A673 (cell line): ENCODE results near the gene GOLM1.

Experiments
- CTCF ChIP-seq: fragments of 300-800, 200-600 bp; sonication (generic); conservative IDR thresholded peaks from 2 replicates; pipeline ENCODE4 v1.5.1; 2017; ENCODE audit warnings: low read depth, mild to moderate bottlenecking, antibody characterized with exemption, low read length, moderate library complexity, mixed read lengths
- EZH2 ChIP-seq: fragments of 200-600 bp; sonication (generic); IDR thresholded peaks from 2 replicates; pipeline ENCODE4 v1.6.1; 2017; ENCODE audit warnings: borderline replicate concordance, low read depth, mild to moderate bottlenecking, mixed read lengths, antibody characterized with exemption, low read length; ENCODE audit not compliant: poor library complexity, severe bottlenecking

GRCh38 chr9:86062845-86063693 is 36.3 kb downstream of the GOLM1 start:
- no peak for TF ChIP-seq CTCF
- no peak for TF ChIP-seq EZH2
